NK-92 treated with Interleukin-12 subunit alpha and Interleukin-12 subunit beta, amount 100 ng/mL, for 24 hours (cell line): ENCODE data around the gene TAF4B.
"Not testable (repeated sequence)": the region's sequence is repeated elsewhere in the genome, so short reads cannot be mapped to it uniquely, and the experiment has no call there.

Experiments used
- DNase-seq: peaks from one replicate; lab custom pipeline; 2025; lab: John Stamatoyannopoulos, UW

TAF4B gene

DNA sequence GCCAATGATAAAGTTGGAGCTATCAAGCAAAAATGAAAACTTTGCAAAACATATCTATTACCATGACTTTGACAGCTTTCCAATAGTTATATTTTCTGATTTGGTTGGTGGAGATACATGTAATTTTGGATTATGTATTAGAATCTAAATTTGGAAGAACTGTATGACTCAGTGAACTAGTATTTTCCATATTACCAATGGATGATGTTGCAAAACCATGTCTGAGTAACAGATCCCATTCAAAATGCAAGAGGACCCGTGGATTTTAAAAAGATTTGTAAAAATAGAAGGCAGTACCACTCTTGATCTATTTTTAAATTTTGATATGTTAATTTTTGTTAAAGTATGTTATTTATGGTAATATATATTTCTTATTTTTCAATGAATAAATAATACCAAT lies 83.0 kb downstream of the TAF4B start:
- no peak for DNase-seq

- no peak for DNase-seq
Observed at GRCh38 chr18:26312199-26312598, 86.0 kb downstream of the TAF4B start.

GRCh38 chr18:26317398-26317797 lies 91.2 kb downstream of the TAF4B start:
- DNase-seq = no peak

DNA sequence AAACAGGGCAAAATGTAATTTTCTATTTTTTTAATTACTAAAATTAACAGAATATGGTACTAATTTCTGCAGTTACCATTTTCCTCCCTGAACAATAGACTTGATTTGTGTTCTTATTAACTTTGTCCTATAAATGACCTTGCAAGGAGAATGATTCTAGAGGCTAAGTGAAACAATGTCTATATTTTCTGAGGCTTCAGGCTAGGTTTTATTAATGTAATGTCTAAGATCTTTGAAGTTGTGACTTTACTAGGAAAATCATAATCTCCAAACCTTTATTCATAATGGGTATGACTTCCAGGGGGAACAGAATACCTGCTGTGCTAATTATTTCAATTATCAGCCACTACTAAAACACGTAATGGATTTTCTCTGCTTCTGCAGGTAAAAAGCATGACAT lies 94.4 kb downstream of the TAF4B start:
- DNase-seq = no peak

- DNase-seq = no peak
Observed at GRCh38 chr18:26322890-26323653, 96.8 kb downstream of the TAF4B start.

GRCh38 chr18:26325771-26326170 lies 99.5 kb downstream of the TAF4B start:
- DNase-seq = no peak

GRCh38 chr18:26327062-26327461 lies 100.8 kb downstream of the TAF4B start:
- DNase-seq = no peak

GRCh38 chr18:26332991-26333390 lies 106.7 kb downstream of the TAF4B start:
- DNase-seq = no peak

DNA sequence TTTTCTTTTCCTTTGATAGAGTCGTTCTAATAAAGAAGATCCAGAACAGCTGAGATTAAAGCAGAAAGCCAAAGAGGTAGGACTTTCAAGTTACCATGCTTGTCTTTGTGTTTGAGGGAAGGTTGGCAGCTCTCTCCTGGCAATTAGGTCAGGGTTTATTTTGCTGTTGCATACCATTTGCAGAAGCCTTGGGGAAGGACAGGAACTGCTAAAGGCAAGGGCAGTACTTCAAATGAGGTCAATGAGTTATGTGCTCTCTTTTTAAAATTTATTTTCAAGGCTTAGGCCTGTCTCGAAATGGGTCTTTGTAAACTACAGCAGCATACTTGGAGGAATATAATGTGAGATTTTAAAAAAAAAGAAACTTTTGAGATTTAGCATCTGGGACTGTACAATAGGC lies 108.9 kb downstream of the TAF4B start:
- DNase-seq = no peak

DNA sequence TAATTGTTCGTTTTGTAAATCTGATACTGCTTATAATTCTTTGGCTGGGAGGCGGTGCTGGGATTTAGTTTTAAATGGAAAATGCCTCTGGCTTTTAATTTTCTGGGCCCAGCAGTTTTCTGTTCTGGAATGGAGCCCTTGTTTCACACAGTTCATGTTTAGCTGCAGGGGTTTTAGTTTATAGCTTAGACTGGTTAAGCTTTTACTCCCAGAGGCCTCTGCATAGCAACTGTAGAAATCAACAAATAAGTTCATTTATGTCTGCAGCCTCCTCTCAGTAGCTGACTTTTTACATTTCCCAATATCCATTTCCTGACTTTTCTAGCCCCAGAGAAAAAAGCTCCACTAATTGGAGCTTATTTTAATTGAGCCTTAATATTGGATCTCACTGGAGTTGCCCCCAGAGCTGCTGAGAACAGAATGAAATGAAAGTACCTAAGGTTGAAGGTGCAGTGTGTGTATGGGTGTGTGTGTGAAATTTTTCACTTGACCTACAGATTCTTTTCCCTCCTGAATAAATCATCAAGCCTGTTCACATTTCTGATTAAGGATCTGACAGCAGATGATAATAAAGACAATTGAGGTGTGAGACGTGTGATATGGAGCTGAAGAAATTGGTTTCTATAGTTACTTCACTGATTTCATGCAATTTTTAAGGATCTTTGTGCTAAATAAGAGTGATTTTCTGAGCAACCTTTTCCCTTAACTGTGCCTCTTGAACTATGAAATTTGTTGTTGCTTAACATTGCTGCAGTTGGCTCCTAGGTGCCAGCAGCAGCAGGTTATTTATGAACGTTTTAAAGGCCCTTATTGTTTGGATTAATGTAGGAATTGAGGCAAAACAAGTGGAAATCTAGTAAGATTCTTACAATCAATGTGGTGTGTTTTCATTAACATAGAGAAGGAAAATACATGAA lies 109.6 kb downstream of the TAF4B start:
- no peak for DNase-seq

DNA sequence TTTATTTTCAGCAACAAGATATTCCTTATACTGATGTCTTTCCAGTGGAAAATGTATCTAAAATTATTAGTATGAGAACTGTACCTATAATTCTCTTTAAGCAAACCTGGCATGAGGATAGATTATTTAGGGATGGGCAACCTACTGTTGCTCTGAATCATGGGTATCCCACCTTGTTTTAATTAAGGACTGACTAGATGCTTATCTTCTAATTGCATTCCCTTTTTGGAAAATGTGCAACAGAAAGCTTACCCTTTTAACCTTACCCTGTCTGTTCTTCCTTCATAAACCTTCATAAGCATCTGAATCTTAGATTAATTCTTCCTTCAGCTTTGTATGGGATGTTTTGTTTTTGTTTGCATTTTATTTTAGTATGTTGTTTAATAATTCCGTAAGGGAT lies 110.3 kb downstream of the TAF4B start:
- DNase-seq = no peak

- no peak for DNase-seq
Observed at GRCh38 chr18:26342646-26343045, 116.4 kb downstream of the TAF4B start.

- no peak for DNase-seq
Observed at GRCh38 chr18:26350961-26351360, 124.7 kb downstream of the TAF4B start.

- no peak for DNase-seq
Observed at GRCh38 chr18:26356045-26356785, 130.0 kb downstream of the TAF4B start.

GRCh38 chr18:26357960-26358359 lies 131.7 kb downstream of the TAF4B start:
- no peak for DNase-seq

DNA sequence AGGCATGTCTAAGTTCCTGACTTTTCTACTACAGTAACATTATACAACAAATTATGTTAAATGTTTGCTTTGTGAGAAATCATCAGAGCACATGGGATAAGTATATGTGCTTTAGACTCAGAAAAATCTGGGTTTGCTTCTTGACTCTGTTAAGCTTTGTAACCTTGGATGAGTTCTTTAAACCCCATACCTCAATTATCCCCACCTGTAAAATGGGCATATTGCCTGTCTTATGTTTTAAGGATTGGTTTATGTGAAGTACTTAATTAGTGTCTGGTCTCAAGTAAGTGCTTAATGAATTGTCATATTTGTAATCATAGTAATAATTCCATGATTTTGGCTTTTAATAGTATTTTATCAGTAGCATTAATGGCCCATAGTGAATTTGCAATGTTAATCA lies 135.8 kb downstream of the TAF4B start:
- no peak for DNase-seq

- no peak for DNase-seq
Observed at GRCh38 chr18:26367425-26367824, 141.2 kb downstream of the TAF4B start.

DNA sequence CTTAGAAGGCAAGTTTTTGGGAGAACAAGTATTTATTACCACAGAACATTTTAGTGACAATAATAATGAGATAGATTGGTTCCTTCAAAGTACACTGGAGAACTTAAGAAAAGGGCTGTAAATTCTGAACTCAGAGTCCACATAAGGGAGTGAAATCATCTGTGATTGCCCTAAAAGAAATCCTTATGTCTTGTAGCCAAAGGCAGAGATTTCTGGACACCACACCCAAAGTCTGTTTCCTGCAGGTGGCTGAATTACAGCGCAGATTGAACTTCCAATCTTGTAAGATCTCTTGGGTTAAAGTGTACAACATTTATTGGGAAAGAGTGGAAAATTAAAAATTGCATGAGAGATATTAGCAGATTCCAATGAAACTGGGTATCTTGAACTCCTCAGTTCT lies 143.8 kb downstream of the TAF4B start:
- no peak for DNase-seq

GRCh38 chr18:26376105-26376504 lies 149.9 kb downstream of the TAF4B start:
- no peak for DNase-seq

DNA sequence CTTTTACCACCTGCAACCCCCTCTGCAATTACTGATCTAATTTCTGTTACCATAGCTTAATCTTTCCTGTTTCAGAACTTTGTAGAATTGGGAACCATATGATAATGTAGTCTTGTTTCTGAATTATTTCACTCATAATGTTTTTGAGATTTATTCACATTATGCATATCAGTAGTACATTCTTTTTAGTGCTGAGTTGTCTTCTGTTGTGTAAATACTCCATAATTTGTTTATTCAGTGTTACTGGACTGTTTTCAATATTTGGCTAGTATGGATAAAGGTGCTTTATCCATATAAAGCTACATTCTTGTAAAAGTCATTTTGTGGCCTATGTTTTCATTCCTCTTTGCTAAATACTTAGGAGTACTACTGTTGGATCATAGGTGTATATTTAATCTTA lies 152.5 kb downstream of the TAF4B start:
- no peak for DNase-seq

GRCh38 chr18:26381555-26381954 lies 155.3 kb downstream of the TAF4B start:
- not testable (repeated sequence) for DNase-seq

DNA sequence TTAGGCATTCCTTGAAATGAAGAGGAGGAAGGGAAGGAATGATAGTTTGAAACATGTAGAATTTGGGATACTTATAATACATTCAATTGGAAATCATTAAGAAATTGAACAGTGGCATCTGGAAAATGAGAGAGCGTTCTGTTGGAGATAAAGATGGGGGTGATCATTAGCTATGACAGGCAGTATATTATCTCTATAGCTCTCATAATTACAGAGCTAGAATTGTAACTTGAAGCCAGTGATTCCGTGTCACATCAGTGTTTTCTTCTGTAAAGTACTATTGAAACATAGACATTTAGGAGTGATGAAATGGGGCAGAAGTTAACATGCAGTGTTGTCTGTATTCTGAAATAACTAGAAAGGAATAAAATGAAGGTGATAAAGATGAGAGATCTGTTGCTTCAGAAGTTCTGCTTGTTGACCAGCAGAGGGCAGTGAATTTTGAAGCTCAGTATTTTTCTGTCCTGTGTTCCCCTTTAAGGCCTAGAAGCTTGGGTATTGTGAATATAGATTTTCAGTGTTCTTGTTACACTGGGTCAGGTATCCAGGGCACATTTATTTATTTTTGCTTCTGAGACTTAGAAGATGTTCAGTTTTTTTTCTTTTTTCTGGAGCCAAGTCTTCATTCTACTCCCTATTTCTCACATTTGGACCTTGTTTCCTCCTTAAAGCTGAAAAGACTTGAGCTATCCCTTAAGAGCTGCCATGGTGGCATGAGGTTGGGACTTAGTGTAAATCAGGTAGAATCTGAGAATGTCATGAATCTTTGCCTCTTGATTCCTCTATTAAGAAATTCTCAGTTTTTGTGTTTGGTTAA lies 157.4 kb downstream of the TAF4B start:
- DNase-seq = no peak
